EL (cell line): ENCODE results near the gene FGFR2.
"Not testable (repeated sequence)": the region's sequence is repeated elsewhere in the genome, so short reads cannot be mapped to it uniquely, and the experiment has no call there.

Experiments
- DNase-seq: peaks from one replicate; pipeline ENCODE4 v3.0.0-alpha.2; 2016

FGFR2 gene

GRCh38 chr10:121520526-121520925, 77.7 kb downstream of the FGFR2 start:
- DNase-seq: not testable (repeated sequence)

GRCh38 chr10:121519901-121520493, 78.2 kb downstream of the FGFR2 start:
- no peak for DNase-seq

- DNase-seq: no peak
Observed at GRCh38 chr10:121519411-121519810, 78.8 kb downstream of the FGFR2 start.

GRCh38 chr10:121518333-121518732, 79.9 kb downstream of the FGFR2 start:
- DNase-seq: no peak

GRCh38 chr10:121516093-121516865, 82.0 kb downstream of the FGFR2 start:
- DNase-seq: no peak

- no peak for DNase-seq
Observed at GRCh38 chr10:121514141-121514865, 83.9 kb downstream of the FGFR2 start.

GRCh38 chr10:121511943-121512342, 86.3 kb downstream of the FGFR2 start:
- DNase-seq: no peak

- DNase-seq: no peak
Observed at GRCh38 chr10:121511460-121511859, 86.8 kb downstream of the FGFR2 start.

GRCh38 chr10:121510201-121510771, 88.0 kb downstream of the FGFR2 start:
- peak; percentile 2 for DNase-seq

GRCh38 chr10:121509796-121510195, 88.4 kb downstream of the FGFR2 start:
- no peak for DNase-seq

- DNase-seq: no peak
Observed at GRCh38 chr10:121509112-121509511, 89.1 kb downstream of the FGFR2 start.

- no peak for DNase-seq
Observed at GRCh38 chr10:121503587-121504051, 94.6 kb downstream of the FGFR2 start.

GRCh38 chr10:121501796-121502195, 96.4 kb downstream of the FGFR2 start:
- no peak for DNase-seq

GRCh38 chr10:121500701-121501332, 97.4 kb downstream of the FGFR2 start:
- DNase-seq: no peak

- no peak for DNase-seq
Observed at GRCh38 chr10:121497513-121498470, 100.5 kb downstream of the FGFR2 start.

- no peak for DNase-seq
Observed at GRCh38 chr10:121495719-121496118, 102.5 kb downstream of the FGFR2 start.

GRCh38 chr10:121494296-121494695, 103.9 kb downstream of the FGFR2 start:
- no peak for DNase-seq

- no peak for DNase-seq
Observed at GRCh38 chr10:121493521-121493920, 104.7 kb downstream of the FGFR2 start.

GRCh38 chr10:121490871-121491519, 107.2 kb downstream of the FGFR2 start:
- no peak for DNase-seq

- DNase-seq: no peak
Observed at GRCh38 chr10:121485436-121486139, 112.7 kb downstream of the FGFR2 start.

- DNase-seq: no peak
Observed at GRCh38 chr10:121484816-121485215, 113.4 kb downstream of the FGFR2 start.
